Fibroblast of lung (primary cell): ENCODE results near the gene DDIT4.

Experiments
- EZH2 ChIP-seq: IDR thresholded peaks from 2 replicates; pipeline ENCODE4 v1.5.1; 2012; ENCODE audit warnings: low read length, control low read depth, mild to moderate bottlenecking; ENCODE audit errors: missing control alignments
- TF ChIP-seq, protein P1 (sequence below), 2 donors: IDR thresholded peaks in 1 of 2; conservative IDR thresholded peaks in 1 of 2; 1 replicate in 1 of 2; 2 replicates in 1 of 2; pipeline ENCODE4 v1.5.1; 2011 to 2012; ENCODE audit warnings: low read length in 2 of 2, control low read depth in 1 of 2, inconsistent platforms in 1 of 2, low read depth in 1 of 2, mild to moderate bottlenecking in 1 of 2

DNA sequence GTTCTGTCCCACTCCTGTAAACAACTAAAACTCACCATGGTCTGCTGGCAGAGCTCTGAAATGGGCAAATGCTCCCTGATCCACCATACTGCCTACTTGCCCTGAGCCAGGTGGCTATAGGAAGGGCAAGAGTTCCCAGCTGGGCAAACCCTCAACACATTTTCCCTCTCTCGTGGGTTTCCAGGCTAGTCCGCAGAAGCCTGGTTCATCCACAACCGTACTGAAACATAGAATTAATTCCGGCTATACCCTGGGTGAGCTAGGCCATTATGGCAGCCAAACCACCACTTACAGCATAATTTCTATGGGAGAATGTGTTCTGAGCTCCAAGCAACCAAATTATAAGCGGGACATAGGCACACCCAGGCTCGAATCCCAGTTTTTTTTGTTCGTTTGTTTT is 20.1 kb upstream of the DDIT4 start:
- TF ChIP-seq, protein P1, sequence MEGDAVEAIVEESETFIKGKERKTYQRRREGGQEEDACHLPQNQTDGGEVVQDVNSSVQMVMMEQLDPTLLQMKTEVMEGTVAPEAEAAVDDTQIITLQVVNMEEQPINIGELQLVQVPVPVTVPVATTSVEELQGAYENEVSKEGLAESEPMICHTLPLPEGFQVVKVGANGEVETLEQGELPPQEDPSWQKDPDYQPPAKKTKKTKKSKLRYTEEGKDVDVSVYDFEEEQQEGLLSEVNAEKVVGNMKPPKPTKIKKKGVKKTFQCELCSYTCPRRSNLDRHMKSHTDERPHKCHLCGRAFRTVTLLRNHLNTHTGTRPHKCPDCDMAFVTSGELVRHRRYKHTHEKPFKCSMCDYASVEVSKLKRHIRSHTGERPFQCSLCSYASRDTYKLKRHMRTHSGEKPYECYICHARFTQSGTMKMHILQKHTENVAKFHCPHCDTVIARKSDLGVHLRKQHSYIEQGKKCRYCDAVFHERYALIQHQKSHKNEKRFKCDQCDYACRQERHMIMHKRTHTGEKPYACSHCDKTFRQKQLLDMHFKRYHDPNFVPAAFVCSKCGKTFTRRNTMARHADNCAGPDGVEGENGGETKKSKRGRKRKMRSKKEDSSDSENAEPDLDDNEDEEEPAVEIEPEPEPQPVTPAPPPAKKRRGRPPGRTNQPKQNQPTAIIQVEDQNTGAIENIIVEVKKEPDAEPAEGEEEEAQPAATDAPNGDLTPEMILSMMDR (conservative IDR thresholded peaks at IDR 0.05 in 1 of 2, IDR thresholded peaks at IDR 0.05 in 1 of 2; ENCODE audit: low read depth in 1 of 2, low read length in 2 of 2): no peak
- no peak for TF ChIP-seq EZH2
